GM18907 (cell line): ENCODE measurements around the gene CAD.
A peak's percentile ranks its signal among the peaks of the same experiment; 100 is the strongest.
"Not testable (repeated sequence)": the region's sequence is repeated elsewhere in the genome, so short reads cannot be mapped to it uniquely, and the experiment has no call there.

Source experiments
- ATAC-seq: cut with Tn5 transposase; IDR thresholded peaks from one replicate; pipeline ENCODE4 v1.9.1; 2021; ENCODE audit warnings: mild to moderate bottlenecking, moderate library complexity; ENCODE audit not compliant: unreplicated experiment

CAD gene

DNA sequence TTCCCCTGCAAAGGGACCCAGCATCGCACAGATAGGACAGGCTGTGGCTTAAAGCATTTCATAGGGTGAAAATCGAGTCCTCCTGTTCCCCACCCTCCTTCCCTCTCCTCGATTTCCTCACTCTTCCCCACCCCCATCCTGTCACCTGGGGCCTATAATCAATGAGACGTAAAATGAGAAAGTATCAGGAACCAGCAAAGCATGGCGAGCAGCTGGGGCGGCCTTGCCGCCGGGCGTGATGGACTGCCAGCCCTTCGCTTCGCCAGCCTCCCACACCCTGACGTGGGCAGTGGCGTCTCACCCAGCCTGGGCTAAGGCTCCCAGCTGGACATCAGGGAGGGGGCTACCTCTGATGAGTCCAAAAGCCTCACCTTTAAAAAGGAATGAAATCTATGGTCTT is 34.6 kb downstream of the CAD start:
- no peak for ATAC-seq

DNA sequence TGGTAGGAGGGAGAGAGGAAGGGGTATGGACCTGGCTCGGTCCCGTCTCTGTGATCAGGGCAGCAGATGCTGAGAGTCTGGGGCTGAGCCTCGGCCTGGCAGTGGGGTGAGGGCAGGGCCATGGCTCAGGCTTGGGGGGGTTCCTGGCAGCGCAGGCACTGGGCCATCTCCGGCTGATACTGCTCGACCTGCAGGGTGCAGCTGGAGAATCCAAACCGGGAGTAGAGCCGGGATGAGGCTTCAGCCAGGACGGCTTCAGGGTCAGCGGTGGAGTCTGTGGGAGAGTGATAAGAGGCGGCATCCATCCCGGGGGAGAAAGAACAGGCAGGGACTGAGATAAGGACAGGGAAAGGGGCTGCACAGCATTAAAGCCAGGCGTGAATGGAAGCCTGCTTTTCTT is 38.0 kb downstream of the CAD start:
- no peak for ATAC-seq

DNA sequence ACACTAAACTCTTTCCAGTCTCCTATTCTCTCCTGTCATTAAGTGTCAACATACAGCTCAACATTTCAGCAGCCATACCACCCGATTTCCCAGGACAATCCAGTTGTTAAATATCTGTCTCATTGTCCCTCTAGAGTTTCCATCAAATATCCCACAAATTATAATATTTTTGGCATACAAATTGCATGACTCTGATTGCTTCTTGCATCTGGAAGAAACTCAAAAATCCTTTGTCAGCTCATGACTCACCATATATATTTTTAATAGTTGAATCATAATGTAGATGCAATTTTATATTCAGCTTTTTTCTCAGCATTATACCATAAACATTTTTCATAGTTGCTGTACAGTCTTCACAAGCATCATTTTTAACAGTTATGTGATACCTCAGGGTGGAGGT is 38.5 kb downstream of the CAD start:
- no peak for ATAC-seq

DNA sequence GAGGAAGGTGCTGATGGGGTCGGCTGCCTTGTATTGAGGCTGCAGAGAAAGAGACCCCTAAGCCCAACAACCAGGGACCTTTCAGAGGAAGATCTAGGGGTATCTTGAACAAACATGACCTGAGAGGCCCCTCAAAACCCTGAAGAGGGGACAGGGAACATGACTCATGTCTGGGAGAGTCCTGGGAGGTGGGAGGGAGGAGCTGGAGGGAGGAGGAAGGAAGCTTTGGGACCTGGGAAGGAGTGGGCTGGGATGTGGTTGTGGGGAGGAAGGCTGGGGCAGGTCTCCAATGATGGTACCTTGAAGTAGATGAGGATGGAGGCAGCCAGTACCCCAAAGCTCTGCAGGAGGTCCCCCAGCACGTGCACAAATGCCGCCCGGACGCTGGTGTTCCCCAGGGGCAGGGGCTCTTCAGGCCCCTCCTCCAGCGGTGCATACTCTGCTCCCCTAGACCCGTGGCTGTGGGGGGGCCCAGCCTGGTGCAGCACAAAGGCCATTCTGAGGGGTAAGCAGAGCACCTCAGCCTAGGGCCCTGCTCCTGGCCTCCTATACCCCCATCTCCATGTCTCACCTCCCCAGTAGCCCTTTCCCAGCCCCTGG is 39.8 kb downstream of the CAD start:
- no peak for ATAC-seq

DNA sequence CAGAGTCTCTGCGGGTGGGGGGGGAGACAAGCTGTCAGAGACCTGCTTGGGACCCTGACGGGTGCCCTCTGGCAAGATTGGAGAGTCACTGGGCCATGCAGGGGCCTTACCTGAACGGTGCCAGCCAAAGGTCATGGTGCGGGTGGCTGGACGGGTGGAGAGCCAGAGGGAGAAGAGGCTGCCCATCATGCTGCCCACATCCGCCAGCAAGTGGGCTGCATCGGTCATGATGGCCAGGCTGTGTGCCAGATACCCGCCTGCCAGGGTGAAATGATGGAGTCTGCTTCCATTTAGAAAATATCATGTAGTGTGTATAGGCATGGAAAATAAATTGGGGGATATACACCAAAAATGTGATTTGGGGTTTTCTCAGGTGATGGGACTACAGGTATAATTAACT is 40.9 kb downstream of the CAD start:
- ATAC-seq: no peak

DNA sequence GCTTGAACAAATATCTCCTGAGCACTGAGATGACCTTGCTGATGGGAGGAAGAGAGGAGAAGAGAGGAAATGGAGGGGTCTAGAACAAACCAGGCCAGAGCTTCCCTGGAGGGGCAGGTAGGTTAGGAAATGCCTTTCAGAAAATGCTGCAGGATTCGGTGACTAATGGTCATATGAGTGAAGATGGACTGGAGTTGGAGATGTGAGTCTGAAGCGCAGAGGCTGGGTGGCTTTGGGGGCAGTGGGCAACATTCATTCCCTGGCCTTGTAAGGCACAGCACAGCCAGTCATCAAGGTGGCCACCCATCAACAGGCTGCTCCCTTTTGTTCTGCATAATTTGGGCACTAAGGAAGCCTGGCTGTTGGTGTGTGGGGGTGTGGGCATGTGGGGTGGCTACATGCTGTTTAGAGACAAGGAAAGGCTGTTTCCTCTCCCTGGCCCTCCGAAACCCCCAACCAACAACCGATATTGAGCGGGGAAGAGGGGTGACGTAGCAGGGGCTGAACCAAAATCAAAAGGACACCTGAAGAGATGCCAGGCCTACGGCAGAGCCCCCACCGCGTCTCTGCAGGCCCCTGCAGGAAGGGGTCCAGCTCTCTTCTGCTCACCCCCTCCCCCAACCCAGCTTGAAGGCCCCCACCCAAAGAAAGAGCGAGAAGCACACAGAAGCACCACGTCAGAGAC is 44.2 kb downstream of the CAD start:
- no peak for ATAC-seq

DNA sequence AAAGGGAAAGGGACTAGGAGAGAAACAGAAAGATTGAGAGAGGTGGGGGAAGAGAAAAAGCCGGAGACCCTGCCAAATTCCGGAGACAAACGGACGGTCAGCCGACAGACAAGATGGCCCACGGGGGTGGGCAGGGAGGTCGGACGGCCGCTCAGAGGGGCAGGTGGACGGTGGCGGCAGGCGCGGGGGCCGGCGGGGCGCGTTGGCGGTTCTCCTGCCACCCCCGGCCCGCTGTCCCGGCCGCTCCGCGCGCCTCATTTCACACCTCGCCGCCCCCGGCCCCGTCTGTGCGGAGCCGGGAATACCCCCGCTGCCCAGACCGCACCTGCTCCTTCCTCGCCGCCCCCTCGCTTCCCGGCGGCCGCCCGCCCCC is 44.7 kb downstream of the CAD start:
- ATAC-seq: no peak

DNA sequence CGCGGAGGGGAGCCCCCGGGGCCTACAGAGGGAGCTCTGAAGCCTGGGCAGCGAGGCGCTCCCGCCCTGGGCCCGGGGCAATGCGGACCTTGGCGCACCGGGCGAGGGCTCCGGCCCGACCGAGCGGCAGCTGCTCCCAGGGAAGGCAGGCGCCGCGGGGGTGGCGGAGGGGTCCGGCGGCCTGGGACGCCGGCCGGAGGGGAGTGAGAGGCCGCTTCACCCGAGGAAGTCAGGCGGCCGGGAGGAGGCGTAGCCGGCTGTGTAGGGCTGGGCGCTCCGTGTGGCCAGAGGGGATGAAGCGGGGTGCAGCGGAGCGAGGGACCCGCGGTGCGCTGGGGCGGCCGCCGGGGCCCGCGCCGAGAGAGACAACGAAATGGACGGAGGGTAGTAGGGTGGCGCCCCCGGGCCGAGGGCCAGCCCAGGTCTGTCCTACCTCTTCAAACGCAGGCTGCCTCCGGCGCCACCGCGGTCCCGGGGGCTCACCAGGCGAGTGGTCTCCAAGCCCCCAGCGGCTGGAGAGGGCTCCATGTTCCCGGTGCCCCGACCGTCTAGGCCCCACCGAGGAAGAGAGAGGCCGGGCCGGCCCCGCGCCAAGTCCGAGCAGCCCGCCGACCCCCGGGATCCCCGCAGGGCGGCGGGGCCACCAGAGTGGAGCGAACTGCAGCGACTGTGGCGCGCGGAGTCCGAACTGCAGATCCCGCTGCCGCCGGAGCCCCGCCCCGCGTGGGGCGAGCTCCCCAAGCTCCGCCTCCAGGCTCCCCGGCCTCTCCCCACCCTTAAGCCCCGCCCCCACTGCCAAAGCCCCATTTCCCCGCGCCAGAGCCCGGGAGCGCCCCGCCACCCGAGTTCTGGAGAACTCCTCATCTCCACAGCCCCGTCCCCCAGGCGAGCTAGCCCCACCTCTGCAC is 45.5 kb downstream of the CAD start, which contains the start of gene SLC30A3:
TSS of gene SLC30A3 (minus strand) at position 669 of the 908 bp plus-strand sequence. CDS start at position 528, 141 bp downstream.
- ATAC-seq: peak; percentile 53

DNA sequence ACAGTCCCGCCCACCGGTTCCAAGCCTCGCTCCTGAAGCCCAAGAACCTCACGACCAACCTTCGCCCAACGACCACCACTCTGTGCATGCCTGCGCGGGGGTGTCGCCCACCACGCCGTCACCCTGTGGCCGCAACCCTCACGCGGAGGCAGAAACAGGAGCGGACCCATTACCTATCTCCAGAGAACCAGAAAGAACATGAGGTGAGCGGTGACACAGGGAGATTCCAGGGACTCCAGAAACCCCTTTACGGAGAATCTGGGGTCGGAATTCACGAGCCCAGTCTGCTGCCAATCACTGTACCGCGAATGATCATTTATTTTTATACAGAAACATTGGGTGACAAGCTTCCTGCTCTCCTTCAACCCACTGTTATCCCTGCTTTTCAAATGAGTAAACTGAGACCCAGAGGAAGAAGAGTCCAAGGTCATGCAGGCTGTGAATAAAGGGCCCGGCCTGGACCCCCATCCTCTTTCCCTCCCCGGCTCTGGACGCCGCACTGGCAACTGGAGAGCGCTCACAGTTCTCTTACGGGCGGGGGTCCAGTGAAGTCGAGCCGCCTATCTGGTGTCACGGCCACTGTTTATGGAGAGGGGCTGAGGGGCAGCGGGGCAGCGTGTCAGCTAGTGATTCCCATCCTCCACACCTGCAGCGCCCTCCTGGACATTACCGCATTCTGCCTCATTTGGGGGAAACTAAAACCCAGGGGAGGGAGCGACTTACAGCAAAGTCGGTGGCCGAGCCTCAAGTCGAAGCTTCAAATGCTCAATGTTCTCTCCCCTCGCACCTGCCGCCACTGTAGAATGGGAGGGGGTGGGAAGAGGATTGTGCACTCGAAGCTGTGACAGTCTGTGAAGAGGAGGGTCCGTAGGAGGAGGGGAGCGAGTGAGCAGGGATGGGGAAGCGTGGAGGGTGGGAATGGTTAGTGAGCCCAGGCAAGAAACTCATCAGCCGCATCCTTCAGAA is 46.4 kb downstream of the CAD start:
- ATAC-seq: no peak

DNA sequence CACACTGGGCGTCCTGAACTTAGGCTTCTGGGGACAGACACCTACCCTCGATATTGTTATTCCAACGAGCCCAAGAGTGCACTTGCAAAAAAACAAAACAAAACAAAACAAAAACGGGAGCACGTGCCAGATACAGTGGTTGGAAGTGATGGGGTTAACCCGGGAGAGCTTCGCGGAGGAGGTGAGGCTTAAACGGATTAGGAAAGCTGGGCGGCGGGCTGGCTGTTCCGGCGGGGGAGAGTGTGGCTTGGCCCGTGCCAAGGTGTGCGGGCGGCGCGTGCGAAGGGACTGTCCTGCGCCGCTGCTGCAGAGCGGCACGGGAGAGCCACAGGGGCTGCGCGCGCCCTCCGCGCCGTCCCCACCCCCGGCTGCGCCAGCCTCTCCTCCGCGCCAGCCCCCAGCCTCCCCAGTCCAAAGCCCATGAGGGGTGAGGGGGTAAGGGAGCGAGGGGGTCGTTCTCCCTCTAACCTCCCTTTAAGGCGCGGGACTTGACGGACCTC is 47.1 kb downstream of the CAD start:
- peak; percentile 26 for ATAC-seq

DNA sequence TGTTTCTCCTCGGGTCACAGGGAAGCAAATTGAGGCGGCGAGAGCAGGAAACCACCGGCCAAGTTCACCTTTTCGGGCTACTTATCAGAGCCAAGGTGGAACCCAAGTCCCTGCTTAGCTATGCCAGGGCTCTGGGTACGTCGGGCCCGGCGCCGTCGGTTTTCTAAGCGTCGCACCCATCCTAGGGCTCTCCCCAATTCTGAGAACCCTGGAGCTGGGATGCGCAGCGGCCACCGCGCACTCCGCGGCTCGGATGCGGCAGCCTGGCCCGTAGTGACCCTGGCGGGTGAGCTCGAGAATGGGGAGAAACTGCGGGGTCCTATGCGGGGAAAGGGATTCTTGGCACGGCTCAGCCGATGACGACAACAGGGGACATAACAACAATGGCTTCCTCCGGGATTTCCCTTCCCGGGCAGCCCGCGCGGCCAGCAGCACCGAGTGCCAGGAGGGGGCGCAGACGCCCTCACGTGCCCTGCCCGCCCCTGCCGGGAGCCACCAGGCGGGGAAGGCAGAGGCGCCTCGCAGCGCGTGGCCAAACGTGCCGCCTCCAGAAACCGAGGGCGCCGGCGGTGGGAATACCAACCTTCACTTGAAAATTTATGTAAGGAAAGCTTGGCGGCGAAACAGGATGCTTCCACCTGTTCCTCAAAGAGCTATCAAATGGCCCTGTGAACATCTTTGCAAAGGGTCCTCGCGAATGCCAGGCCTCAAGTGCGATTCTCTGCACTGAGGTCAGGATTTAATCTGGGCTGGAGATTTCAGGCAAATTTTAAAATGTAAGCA is 47.8 kb downstream of the CAD start:
- peak; percentile 51 for ATAC-seq

DNA sequence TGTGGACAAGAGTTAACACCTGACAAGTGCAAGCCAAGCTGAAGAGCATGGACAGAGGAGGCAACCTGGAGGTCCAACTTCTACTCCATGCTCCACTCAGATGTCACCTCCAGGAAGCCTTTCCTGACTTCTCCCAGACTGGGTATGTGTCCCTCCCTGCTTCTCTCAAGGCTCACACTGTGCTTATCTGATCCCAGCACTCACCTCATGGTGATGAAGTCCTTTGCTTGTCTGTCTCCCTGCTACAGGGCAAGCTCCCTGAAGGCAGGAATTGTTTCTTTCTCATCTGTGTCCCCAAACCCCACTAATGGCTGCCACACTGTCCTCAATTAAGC is 48.3 kb downstream of the CAD start:
- ATAC-seq: no peak

DNA sequence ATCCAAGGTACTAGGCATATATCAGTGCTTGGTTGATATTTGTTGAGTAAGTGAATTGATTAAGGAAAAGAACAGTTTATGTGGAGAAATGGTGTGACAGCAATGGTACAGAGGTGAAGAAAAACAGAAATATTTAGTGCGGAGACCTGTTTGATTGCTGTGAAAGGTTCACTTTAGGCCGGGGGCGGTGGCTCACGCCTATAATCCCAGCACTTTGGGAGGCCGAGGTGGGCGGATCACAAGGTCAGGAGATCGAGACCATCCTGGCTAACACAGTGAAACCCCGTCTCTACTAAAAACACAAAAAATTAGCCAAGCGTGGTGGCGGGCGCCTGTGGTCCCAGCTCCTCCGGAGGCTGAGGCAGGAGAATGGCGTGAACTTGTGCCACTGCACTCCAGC is 51.1 kb downstream of the CAD start:
- ATAC-seq: not testable (repeated sequence)

DNA sequence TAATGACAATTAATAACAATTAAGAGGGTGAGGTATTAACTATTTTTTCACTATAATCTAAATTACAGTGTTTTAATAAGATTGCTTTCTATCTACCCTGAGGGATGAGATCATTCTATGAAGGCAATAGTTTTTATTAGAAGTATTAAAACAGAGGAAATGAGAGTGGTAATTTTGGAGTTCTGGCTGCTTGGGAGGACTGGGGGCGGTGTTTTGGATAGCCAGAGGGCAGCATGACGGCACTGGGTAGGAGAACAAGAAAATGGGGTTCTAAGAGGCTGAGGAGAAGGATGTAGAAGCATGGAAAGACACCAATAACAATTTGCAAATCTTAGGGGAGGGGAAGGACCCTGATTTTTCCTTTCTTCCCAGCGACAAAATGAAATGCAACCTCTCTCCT is 53.0 kb downstream of the CAD start:
- no peak for ATAC-seq

DNA sequence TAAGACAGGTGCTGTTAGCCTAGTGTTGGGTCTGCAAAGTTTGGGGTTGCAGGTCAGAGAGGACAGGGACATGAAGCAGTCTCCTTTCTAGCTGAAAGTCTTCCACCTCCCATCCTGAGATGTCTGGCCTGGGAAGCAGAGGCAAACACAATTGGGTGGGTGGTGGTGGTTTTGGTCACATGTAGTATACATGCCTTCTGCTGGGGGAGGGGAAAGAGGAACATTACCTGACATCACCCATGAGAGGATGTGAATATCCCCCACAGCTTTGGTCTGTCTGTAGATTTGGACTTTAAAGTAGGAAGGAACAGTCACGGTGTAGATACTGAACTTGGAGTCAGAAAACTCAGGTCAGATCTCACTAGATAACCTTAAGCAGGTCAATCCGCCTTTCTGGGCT is 53.5 kb downstream of the CAD start:
- ATAC-seq: no peak

DNA sequence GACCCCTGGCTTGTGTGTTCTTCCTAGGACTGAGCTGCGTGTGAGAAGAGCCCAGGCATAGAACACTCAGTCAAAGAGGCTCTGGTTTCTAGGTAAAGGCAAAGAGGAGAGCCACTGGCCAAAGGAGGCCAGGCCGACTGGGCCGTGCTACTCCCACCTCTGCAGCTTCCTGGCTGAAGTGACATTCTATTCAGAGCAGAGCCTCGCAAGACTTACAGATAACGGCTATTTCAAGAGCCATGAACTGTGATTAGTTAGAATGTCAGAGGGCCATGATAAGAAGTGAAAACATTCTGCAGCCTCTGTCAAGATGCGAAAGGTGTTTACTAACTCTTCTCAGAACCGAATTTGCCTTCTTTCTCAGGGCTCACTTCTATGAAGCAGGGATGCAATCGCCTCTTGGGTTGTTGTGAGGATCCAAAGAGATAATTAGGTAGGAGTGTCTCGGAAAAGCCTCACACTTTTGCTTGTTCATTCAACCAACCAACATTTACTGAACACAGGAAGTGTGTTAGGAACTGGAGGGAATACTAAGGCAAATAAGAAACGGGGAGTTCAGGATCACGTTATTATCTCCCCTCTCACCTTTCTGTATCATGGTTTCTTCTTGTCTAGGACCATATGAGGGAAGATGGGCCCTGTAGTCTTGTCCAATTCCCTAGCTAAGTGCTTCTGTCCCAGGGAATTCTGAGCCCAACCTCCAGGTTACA is 54.6 kb downstream of the CAD start:
- ATAC-seq: no peak

DNA sequence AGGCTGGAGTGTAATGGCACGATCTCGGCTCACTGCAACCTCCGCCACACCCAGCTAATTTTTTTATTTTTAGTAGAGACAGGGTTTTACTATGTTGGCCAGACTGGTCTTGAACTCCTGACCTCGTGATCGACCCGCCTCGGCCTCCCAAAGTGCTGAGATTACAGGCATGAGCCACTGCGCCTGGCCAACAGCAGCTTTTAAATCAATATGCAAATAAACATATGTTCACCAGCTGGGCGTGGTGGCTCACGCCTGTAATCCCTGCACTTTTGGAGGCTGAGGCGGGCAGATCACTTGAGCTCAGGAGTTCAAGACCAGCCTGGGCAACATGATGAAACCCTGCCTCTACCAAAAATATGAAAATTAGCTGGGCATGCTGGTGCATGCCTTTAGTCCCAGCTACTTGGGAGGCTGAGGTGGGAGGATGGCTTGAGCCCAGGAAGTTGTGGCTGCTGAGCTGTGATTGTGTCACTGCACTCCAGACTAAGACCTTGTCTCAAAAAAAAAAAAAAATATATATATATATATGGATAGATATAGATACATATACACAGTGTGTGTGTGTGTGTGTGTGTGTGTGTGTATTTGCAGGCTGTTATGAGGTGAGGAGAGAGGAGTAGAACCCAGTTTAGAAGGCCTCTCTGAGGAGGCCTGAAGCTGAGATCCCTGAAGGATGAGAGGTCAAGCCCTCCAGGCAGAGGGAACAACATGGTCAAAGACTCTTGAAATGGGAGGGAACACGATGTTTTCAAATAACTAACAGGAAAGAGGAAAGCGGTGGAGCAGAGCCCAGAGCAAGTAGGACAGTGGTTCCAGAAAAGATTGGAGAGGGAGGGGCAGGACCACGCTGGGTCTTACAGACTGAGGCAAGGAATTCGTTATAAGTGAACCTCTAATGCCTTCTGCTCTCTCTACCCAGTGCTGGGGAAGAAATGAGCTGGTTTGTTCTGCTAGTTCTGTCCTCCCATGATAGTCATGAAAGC is 55.7 kb downstream of the CAD start:
- not testable (repeated sequence) for ATAC-seq
